NCI-H2227 (cell line): ENCODE measurements around the gene DAPL1.

Experiments used
- DNase-seq: peaks from one replicate; lab custom pipeline; 2025; ENCODE audit not compliant: unreplicated experiment; lab: John Stamatoyannopoulos, UW

Gene DAPL1

GRCh38 chr2:158776231-158776630 is 18.9 kb upstream of the DAPL1 start:
- no peak for DNase-seq

- no peak for DNase-seq
Measured at GRCh38 chr2:158777077-158777476, 18.0 kb upstream of the DAPL1 start.

- DNase-seq = no peak
Measured at GRCh38 chr2:158778243-158778642, 16.9 kb upstream of the DAPL1 start.

- no peak for DNase-seq
Measured at GRCh38 chr2:158779621-158780020, 15.5 kb upstream of the DAPL1 start.

GRCh38 chr2:158781353-158781961 is 13.7 kb upstream of the DAPL1 start:
- no peak for DNase-seq

GRCh38 chr2:158782136-158782535 is 13.0 kb upstream of the DAPL1 start:
- DNase-seq = no peak

GRCh38 chr2:158782616-158783015 is 12.5 kb upstream of the DAPL1 start:
- no peak for DNase-seq

- DNase-seq = no peak
Measured at GRCh38 chr2:158783923-158784322, 11.2 kb upstream of the DAPL1 start.

GRCh38 chr2:158786897-158787296 is 8.2 kb upstream of the DAPL1 start:
- DNase-seq = no peak

GRCh38 chr2:158788951-158789350 is 6.2 kb upstream of the DAPL1 start:
- DNase-seq = no peak

GRCh38 chr2:158796652-158797051 is 1.5 kb downstream of the DAPL1 start:
- no peak for DNase-seq

- DNase-seq = no peak
Measured at GRCh38 chr2:158797963-158798700, 3.0 kb downstream of the DAPL1 start.

GRCh38 chr2:158799181-158799580 is 4.1 kb downstream of the DAPL1 start:
- no peak for DNase-seq

- no peak for DNase-seq
Measured at GRCh38 chr2:158803506-158803905, 8.4 kb downstream of the DAPL1 start.

- no peak for DNase-seq
Measured at GRCh38 chr2:158805255-158805654, 10.1 kb downstream of the DAPL1 start.

- no peak for DNase-seq
Measured at GRCh38 chr2:158805936-158806335, 10.8 kb downstream of the DAPL1 start.

GRCh38 chr2:158806941-158807340 is 11.8 kb downstream of the DAPL1 start:
- DNase-seq = no peak

GRCh38 chr2:158808426-158808825 is 13.3 kb downstream of the DAPL1 start:
- DNase-seq = no peak

GRCh38 chr2:158809816-158810215 is 14.7 kb downstream of the DAPL1 start:
- DNase-seq = no peak

- no peak for DNase-seq
Measured at GRCh38 chr2:158810731-158811460, 15.8 kb downstream of the DAPL1 start.

- DNase-seq = no peak
Measured at GRCh38 chr2:158815166-158815565, 20.0 kb downstream of the DAPL1 start.

- no peak for DNase-seq
Measured at GRCh38 chr2:158815658-158816057, 20.5 kb downstream of the DAPL1 start.
